ENCODE measurements around the gene GALNT10.

DNA sequence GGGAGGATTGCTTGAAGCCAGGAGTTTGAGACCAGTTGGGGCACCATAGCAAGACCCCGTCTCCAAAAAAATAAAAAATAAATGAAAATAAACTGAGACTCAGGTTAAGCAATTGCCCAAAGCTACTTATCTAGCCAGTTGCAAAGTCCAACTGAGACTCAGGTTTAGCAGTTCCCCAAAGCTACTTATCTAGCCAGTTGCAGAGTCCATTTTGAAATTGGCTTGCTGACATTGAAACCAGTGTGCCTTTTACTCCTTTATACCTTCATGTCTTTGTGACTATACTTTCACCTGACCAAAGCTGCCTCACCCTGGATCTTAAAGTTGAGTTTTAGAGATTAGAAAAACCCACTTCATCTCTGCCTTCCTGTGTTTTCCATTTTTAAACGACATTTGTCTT is 66.5 kb downstream of the GALNT10 start:
- TF ChIP-seq, protein P1, sequence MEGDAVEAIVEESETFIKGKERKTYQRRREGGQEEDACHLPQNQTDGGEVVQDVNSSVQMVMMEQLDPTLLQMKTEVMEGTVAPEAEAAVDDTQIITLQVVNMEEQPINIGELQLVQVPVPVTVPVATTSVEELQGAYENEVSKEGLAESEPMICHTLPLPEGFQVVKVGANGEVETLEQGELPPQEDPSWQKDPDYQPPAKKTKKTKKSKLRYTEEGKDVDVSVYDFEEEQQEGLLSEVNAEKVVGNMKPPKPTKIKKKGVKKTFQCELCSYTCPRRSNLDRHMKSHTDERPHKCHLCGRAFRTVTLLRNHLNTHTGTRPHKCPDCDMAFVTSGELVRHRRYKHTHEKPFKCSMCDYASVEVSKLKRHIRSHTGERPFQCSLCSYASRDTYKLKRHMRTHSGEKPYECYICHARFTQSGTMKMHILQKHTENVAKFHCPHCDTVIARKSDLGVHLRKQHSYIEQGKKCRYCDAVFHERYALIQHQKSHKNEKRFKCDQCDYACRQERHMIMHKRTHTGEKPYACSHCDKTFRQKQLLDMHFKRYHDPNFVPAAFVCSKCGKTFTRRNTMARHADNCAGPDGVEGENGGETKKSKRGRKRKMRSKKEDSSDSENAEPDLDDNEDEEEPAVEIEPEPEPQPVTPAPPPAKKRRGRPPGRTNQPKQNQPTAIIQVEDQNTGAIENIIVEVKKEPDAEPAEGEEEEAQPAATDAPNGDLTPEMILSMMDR (IDR thresholded peaks at IDR 0.05; ENCODE audit: borderline replicate concordance, extremely low read depth, low read length, poor library complexity, severe bottlenecking): no peak
- no peak for TF ChIP-seq EZH2 (IDR thresholded peaks at IDR 0.05; ENCODE audit: borderline replicate concordance, low read depth, low read length, severe bottlenecking)
